ENCODE results near the gene ZNF358.

ZNF358 gene

DNA sequence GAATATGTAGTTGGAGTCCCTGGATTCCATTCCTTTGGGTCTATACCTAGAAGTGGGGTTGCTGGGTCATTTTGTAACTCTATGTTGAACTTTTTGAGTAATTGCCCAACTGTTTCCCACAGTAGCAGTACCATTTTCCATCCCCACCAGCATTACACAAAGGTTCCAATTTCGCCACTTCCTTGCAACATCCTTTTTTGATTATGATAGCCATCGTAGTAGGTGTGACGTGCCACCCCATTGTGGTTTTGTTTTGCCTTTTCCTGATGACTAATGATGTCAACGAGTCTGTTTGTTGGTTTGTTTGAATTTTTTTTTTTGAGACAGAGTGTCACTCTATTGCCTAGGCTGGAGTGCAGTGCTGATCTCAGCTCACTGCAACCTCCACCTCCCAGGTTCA is 23.8 kb upstream of the ZNF358 start:
- DNase-seq = peak; percentile 71

DNA sequence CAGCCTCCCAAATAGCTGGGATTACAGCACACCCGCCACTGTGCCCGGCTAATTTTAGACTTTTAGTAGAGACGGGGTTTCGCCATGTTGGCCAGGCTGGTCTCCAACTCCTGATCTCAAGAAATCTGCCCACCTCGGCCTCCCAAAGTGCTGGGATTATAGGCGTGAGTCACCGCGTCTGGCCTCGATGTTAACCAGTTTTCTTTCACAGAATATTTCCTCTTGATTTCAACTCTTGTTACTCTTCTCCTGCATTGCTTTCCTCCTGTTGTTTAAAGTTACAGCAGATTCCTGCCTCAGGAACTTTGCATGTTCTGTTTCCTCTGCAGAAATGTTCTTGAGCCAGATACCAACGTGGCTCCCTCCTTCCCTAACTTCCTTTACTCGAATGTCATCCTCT is 23.3 kb upstream of the ZNF358 start:
- DNase-seq = peak; percentile 21

DNA sequence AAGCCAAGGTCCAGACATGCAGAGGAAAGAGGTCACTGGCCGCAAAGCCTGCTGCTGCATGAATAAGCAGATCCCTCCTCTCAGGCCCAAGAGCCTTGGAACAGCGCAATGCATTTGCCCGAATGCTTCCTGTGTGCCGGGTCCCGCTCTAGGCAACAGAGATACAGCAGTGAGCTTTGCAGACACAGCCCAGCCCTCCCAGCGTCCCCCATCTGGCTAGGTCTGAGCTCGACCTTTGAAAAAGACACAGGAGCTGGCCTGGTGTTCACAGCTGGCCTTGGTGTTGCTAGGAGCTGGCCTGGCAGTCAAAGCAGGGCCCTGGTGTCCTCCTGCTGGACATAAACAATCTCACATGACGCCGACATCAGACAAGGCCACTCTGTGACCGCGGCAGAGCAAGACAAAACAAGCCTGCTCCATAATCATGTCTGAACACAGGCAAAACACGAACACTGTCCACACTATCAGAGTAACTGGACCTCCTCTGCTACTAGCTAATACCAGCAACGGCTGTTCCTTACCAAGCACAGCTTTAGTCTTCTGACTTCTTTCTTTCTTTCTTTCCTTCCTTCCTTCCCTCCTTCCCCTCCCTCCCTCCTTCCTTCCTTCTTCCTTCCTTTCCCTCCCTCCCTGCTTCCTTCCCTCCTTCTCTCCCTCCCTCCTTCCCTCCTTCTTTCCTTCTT is 21.3 kb upstream of the ZNF358 start:
- peak; percentile 20 for DNase-seq

DNA sequence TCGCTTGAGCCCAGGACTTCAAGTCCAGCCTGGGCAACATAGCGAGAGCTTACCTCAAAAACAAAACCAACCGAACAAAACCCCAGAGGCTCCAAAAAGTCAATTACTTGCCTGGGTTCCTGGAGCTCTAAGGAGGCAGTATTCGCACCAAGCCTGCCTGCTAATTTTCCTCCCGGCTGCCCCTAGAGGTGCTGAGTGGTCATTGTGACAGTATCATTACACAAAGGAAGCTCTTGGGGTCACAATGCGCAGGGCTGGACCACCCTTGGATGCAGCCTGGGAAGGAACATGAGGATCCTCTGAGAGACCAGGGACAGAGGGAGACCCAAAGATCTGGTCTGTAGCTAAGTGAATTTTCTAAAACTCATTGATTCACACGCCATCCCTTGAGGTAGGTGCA is 18.6 kb upstream of the ZNF358 start:
- no peak for DNase-seq

DNA sequence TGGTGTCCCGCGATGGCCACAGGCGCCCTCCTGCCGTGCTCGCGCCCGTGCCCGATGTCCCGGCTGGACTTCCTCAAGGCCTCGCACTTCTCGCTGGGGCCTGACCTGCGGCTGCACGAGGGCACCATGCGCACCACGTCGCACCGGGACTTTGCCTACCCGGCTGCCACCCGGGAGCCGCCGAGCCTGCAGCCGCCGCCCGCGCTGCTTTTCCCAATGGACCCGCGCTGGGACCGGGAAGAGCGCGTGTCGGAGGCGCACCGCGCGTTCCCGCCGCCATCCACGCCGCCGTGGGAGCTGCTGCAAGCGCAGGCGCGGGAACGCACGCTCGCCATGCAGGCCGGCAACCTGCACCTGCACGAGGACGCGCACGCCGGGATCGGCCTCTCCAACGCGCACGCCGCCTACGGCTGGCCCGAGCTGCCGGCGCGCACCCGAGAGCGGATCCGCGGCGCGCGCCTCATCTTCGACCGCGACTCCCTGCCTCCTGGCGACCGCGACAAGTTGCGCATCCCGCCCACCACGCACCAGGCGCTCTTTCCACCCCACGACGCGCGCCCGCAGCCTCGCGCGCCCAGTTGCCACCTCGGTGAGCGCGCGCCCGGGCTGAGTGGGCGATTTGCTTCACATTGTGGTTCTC is 15.0 kb upstream of the ZNF358 start:
- no peak for DNase-seq

DNA sequence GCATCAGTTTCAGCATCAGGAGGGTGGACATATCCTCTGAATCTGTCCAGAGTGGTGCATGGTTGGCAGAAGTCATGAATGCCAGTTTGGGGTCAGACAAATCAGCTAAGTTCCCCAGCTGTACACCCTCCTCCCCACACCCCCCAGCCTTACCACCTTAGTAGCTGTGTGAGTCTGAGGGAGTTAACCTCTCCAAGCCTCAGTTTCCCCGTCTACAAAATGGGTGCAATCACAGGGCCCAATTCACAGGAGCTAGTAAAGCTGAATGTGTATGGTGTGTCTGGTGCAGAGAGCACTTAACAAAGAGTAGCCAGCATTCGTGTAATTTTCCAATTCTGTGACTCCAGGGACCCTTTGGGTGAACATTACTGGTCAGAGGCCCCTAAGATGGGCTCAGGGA is 13.4 kb upstream of the ZNF358 start:
- no peak for DNase-seq

DNA sequence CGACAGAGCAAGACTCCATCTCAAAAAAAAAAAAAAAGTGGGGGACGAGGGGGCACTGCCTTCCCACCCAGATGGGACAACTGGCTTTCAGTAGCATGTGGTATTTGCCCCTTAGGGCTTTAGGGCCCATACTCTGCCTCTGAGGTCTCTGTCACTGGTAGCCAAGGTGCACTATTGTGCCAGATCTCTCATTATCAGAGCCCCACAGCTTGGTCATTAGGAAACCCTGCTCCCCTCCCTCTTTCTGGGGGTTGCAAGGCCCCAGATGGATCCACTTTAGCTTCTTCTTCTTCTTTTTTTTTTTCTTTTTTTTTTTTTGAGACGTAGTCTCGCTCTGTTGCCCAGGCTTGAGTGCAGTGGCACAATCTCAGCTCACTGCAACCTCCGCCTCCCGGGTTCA is 11.2 kb upstream of the ZNF358 start:
- DNase-seq = no peak

DNA sequence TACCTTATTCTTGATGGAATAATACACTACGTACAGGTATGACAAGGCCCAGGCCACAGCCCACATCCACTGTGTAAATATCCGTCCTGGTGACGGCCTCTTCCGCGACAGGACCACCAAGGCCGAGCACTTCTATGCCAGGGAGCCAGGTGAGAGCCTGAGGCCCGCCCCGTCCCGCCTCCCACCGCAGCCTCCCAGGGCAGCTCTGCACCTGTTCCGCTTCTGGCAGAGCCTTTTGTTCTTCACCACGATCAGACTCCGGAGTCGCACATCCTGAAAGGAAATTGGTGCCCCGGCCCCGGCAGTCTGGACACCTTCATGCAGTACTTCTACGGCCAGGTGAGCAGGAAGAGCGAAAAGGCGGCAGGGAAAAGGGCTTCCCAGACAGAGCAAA is 10.6 kb upstream of the ZNF358 start:
- DNase-seq = no peak

DNA sequence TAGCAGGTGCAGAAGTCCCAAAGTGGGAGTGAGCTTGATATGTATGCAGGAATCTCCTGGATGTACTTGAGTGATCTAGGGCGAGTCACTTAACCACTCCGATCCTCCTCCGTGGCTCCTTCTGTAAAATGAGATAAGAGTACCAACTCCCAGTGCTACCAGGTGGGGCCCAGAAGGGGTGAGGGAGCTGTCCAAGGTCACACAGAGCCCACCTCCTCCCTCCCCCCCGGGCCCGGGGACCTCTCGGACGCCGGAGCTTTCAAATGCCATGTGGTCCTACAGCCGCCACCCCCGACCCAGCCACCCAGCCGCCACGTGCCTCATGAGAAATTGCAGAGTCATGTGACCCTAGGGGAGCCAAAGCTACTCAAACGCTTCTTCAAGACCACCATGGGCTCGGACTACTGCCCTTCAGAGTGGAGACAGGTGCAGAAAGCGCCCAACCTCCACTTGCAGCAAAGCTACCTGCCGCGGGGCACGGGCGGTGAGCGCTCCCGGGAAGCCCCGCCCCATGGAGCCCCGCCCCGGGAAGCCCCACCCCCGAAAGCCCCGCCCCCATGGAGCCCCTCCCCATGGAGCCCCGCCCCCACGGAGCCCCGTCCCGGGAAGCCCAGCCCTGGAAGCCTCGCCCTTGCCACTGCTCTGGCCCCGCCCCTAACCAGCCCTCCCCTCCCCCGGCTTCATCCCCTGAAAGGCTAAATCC is 10.1 kb upstream of the ZNF358 start:
- no peak for DNase-seq

DNA sequence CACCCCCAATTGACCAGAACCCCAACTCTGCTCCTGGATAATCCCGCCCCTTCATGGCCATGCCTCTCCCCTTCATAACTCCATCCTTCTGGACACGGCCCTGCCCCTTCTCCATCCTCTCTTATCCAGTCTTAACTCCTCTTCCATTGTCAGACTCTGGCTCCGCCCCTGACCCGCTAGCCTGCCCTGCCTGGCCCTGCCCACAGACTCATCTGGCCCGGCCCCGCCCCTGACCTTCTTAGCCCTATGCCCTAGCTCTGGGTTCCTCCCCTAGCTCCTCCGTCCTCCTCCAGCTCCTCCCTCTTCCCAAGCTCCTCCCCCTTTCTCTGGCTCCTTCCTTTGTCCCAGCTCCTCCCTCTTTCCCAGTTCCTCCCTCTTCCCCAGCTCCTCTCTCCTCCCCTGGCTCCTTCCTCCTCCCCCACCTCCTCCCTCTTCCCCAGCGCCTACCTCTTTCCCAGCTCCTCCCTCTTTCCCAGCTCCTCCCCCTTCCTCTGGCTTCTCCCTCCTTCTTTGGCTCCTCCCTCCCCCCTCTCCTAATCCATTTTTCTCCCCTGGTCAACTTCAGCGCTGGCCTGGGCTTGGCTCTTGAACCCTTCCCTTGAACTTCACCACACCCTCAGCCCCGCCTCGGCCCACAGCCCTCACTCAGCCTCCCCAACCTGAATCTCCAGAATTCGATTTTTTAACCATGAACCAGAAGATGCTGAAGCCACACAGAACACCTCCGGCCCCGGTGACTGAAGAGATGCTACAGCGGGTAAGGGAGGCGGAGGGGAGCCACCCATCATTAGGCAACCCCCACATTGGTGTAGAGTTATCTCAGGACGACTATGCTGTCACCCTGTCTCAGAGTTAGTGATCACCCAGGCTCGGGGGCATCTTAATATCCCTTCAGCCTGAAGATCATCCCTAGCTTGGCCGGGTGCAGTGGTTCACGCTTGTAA is 9.2 kb upstream of the ZNF358 start:
- DNase-seq = peak; percentile 94

DNA sequence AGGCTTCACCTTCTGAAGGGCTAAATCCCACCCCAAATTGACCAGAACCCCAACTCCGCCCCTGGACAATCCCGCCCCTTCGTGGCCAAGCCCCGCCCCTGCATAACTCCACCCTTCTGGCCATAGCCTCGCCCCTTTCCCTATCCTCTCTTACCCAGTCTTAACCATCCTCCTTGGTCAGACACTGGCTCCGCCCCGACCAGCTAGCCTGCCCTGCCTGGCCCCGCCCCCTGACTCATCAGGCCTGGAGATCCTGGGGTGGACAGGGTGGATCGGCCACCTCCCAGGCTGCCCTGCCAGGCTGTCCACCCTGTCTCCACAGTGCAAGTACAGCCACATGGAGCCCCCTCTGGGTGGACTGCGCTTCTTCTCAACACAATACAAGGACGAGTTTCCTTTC is 8.0 kb upstream of the ZNF358 start:
- DNase-seq = peak; percentile 91

DNA sequence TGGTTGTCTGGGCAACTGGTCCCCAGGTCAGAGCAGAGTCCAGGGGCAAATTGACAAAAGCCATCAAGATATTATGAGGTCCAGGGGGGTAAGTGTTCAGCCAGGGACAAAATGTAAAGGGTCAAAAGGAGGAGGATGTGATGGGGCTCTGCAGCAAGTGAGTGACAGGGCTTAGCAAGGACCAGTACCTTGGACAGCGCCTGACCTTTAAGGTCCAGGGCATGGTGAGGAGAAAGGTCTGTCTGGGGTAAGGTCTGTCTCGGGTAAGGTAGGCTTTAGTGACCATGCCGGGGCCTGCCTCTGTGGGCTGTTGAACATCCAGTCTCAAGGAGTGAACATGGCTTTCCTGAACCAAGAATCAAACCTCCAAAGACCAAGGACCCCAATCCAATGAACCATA is 6.3 kb upstream of the ZNF358 start:
- no peak for DNase-seq

DNA sequence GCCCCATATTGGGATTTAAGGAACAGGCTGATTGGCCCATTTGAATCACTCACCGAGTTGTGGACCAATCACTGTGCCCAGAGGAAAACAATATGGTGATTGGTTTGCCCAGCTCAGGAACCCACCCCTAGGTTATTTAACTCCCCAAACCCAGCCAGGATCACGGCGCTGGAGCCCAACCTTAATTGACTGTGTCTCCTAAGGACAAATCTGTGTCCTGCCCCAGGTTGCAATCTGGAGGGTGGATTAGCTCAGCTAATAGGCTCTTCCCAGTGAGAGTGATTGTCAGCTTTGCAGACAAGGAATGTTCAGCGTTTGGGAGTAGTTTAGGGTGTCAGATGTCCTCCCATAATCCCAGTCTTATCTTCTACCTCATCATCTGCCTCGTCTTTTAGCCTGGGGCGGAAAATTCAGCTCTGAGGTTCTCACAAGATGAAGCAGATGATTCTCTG is 3.5 kb upstream of the ZNF358 start:
- DNase-seq = no peak

DNA sequence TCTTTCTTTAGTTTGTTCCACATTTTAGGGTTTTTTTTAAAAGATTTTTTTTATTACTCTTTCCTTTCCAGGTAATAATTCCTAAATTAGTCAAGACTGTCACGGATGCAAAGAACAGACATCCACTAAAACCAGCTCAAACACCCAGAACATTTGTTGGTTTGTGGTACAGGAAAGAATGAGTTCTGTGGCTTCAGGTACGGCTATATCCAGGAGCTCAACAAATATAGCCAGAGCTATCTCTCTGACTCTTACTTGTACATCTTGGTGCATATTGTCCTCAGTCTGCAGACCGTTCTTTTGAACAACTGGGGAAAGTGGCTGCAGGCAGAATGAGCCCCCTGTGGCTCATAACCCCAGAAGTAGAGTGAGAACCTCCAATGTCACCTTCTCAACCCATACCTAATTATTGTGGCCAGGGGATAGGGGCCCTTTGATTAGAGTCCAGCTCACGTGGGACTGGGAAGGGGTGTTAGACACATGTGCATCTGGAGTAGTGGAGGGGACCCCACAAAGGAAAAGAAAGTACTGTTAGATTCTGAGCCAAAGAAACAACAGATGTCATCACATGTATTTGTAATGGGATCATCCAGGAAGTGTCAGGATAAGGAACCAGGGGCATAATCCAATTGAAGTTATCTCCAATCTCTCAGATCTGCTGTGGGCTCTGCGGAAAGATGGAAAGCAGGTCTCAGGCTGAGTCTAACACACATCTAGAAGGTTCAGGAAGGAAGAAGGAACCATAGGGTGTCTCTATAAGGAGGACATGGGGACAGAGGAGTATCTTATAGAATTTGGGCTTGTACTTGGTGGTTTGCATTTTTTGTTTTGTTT is 1.9 kb upstream of the ZNF358 start:
- no peak for DNase-seq

DNA sequence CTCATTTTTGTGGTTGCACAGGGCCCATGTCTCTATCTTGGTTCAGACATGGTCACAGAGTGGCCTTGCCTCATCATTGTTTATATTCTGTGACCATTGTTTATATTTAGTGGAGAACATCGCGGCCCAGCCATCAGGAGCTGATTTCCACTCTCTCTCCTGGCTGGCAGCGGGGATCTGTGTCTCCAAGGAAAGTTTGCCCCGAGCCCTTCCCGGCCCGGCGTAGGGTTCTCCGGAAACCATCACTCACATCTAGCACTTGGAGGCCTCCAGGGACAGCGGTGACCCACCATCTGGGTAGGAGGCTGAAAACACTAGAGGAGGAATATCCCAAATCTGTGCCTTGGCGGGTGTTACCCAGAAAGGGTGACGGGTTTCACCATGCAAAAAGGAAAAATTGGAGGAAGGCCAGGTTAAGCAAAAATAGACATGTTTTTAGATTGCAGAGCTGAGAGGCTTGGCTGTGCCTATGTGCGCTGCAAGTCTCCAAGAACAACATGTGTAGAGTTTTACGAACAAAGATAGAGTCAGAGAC is 726 bp upstream of the ZNF358 start:
- no peak for DNase-seq

DNA sequence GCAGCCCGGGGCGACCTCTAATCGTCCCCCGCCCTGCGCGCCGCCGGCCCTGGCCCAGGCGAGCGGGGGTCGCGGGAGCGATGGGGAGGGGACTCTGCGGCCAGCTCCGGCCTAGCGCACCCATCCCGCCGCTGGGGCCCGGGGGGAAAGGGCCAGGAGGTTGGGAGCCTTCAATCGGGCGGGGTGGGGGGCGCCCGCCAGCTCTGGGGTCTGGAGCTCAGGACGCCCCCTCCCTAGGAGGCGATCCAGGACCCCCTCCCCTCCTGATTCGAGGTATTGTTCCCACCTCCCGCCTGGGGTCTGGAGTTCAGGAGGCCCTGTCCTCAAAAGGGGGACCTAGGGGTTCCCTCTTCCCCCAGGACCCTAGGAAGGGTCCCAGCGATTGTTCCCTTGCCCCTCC is 430 bp downstream of the ZNF358 start:
- no peak for DNase-seq

DNA sequence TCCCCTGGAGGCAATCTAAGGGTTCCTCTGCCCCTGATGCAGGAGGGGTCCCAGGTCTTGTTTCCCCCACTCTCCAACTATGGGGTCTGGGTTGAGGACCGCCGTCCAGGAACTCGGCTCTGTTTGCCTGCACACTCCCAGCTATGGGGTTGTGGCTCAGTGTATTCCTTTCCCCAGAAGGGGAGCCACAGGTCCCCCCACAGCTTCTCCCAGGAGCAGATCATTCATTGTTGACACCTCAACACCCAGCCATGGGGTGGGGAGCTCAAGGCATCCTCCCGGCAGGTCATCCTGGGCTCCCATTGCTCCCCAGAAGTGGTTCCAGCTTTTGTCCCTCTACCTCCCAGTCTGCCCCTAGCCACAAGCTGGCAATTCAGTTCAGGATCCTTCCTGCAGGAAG is 975 bp downstream of the ZNF358 start:
- no peak for DNase-seq

DNA sequence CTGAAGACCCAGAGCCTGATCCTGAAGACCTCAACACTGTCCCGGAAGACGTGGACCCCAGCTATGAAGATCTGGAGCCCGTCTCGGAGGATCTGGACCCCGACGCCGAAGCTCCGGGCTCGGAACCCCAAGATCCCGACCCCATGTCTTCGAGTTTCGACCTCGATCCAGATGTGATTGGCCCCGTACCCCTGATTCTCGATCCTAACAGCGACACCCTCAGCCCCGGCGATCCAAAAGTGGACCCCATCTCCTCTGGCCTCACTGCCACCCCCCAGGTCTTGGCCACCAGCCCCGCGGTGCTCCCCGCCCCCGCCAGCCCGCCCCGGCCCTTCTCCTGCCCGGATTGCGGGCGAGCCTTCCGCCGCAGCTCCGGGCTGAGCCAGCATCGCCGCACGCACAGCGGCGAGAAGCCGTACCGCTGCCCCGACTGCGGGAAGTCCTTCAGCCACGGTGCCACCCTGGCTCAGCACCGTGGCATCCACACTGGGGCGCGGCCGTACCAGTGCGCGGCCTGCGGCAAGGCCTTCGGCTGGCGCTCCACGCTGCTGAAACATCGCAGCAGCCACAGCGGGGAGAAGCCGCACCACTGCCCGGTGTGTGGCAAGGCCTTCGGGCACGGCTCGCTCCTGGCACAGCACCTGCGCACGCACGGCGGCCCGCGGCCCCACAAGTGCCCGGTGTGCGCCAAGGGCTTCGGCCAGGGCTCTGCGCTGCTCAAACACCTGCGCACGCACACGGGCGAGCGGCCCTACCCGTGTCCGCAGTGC is 3.6 kb downstream of the ZNF358 start:
- DNase-seq = no peak

DNA sequence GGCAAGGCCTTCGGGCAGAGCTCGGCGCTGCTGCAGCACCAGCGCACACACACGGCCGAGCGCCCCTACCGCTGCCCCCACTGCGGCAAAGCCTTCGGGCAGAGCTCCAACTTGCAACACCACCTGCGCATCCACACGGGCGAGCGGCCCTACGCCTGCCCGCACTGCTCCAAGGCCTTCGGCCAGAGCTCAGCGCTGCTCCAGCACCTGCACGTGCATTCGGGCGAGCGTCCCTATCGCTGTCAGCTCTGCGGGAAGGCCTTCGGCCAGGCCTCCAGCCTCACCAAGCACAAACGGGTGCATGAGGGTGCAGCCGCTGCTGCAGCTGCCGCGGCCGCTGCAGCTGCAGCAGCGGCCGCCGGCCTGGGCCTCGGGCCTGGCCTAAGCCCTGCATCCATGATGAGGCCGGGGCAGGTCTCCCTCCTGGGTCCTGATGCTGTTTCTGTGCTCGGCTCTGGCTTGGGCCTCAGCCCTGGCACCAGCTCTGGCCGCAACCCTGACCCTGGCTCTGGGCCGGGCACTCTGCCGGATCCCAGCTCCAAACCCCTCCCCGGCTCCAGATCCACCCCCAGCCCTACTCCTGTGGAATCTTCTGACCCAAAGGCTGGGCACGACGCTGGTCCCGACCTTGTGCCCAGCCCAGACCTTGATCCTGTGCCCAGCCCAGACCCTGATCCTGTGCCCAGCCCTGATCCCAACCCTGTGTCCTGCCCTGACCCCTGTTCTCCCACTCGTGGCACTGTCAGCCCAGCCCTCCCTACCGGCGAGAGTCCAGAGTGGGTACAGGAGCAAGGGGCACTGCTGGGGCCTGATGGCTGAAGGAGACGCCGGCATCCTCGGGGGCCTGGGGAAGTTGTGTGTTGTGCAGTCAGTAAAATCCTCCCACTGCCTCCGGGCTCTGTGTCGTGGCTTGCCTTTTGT is 4.5 kb downstream of the ZNF358 start:
- no peak for DNase-seq

DNA sequence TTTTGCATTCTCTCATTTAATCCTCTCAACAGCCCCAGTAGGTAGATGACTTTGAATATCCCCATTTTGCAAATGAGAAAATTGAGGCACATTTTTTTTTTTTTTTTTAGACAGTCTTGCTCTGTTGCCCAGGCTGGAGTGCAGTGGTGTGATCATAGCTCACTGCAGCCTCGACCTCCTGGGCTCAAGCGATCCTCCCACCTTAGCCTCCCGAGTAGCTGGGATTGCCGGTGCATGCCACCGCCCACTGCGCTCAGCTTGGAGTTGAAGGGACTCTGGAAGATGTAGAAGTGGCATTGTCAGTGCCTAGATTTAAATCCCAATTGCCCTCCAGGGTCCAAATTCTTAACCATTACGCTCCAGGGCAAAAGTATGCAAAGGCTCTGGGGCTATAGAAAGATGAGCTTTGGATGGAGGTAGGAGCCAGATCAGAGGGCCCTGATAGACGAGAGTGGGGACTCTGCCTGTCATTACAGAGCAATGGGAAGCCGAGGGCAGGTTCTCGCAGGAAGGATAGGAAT is 5.7 kb downstream of the ZNF358 start:
- no peak for DNase-seq
